ELF-1 (cell line): ENCODE measurements around the gene FOS.
"Not testable (repeated sequence)": the region's sequence is repeated elsewhere in the genome, so short reads cannot be mapped to it uniquely, and the experiment has no call there.

Experiments used
- DNase-seq: peaks from one replicate; pipeline ENCODE4 v3.0.0-alpha.2; 2016; ENCODE audit warnings: low read depth, low spot score

Gene FOS

GRCh38 chr14:75278422-75279152 lies at the start of gene FOS:
FOS (plus strand) TSS chr14:75278828; CDS start chr14:75278983, 155 bp downstream.
- DNase-seq: peak; percentile 96

GRCh38 chr14:75229661-75230139 lies 48.9 kb upstream of the FOS start:
- DNase-seq: no peak

GRCh38 chr14:75230140-75230792 lies 48.4 kb upstream of the FOS start:
- DNase-seq: peak; percentile 67

GRCh38 chr14:75231320-75231719 lies 47.3 kb upstream of the FOS start:
- no peak for DNase-seq

GRCh38 chr14:75232191-75232590 lies 46.4 kb upstream of the FOS start:
- no peak for DNase-seq

GRCh38 chr14:75232597-75232996 lies 46.0 kb upstream of the FOS start:
- DNase-seq: no peak

GRCh38 chr14:75234173-75235115 lies 44.2 kb upstream of the FOS start:
- peak; percentile 73 for DNase-seq

- DNase-seq: not testable (repeated sequence)
These were observed 43.4 kb upstream of the FOS start for GRCh38 chr14:75235198-75235597.

- DNase-seq: no peak
These were observed 42.2 kb upstream of the FOS start for GRCh38 chr14:75236467-75236866.

- DNase-seq: no peak
These were observed 41.7 kb upstream of the FOS start for GRCh38 chr14:75236901-75237419.

GRCh38 chr14:75238756-75239455 lies 39.7 kb upstream of the FOS start:
- no peak for DNase-seq

- DNase-seq: no peak
These were observed 37.8 kb upstream of the FOS start for GRCh38 chr14:75240781-75241180.

- peak; percentile 32 for DNase-seq
These were observed 35.9 kb upstream of the FOS start for GRCh38 chr14:75242546-75243273.

GRCh38 chr14:75244121-75244520 lies 34.5 kb upstream of the FOS start:
- DNase-seq: no peak

GRCh38 chr14:75246546-75247285 lies 31.9 kb upstream of the FOS start:
- DNase-seq: peak; percentile 36

- no peak for DNase-seq
These were observed 31.2 kb upstream of the FOS start for GRCh38 chr14:75247286-75247922.

- DNase-seq: no peak
These were observed 30.7 kb upstream of the FOS start for GRCh38 chr14:75247939-75248338.

GRCh38 chr14:75249251-75249957 lies 29.2 kb upstream of the FOS start:
- peak; percentile 37 for DNase-seq

GRCh38 chr14:75249958-75250336 lies 28.7 kb upstream of the FOS start:
- DNase-seq: no peak
